OCI-LY7 (cell line): ENCODE results near the gene SPDYE1. TPM values are rescaled to one million over a fixed set of nuclear protein-coding genes. Genes with fewer than 3 reads are reported as not detected.

ENCODE experiments used
- BruUV-seq: library from RNA; stranded (reverse); fragments of 400-500 nt; replicated peaks from 2 replicates; lab custom pipeline; 2021; lab: Mats Ljungman, UMichigan
- CTCF ChIA-PET: fragments of 300-600 bp; sonication (Branson Sonifier 250); formaldehyde crosslinking; loops from one replicate; lab custom pipeline; 2022; ENCODE audit warnings: antibody characterized with exemption; ENCODE audit not compliant: unreplicated experiment; lab: Charles Lee
- POLR2A ChIA-PET: fragments of 300-600 bp; sonication (Branson Sonifier 250); formaldehyde crosslinking; loops from one replicate; lab custom pipeline; 2022; ENCODE audit warnings: antibody characterized with exemption; lab: Charles Lee
- DNase-seq: peaks from one replicate; pipeline ENCODE4 v3.0.0-alpha.2; 2015; ENCODE audit warnings: low spot score
- H2AFZ ChIP-seq: fragments of 200-600 bp; sonication (generic), shearing (Covaris generic); 2 replicates; pipeline ENCODE4 v1.6.1; 2014; ENCODE audit warnings: mild to moderate bottlenecking, antibody characterized with exemption, low read length, moderate library complexity
- H3K27ac ChIP-seq: fragments of 200-600 bp; sonication (generic); 2 replicates; pipeline ENCODE4 v1.5.1; 2014; ENCODE audit warnings: mixed run types, low read depth, mild to moderate bottlenecking, moderate library complexity, low read length, inconsistent platforms; ENCODE audit not compliant: poor library complexity, severe bottlenecking
- H3K36me3 ChIP-seq: fragments of 200-600 bp; sonication (generic); 2 replicates; pipeline ENCODE4 v1.6.1; 2014; ENCODE audit warnings: mild to moderate bottlenecking, antibody characterized with exemption, low read length, moderate library complexity, mixed read lengths; ENCODE audit not compliant: insufficient read depth
- H3K4me1 ChIP-seq: fragments of 200-600 bp; sonication (generic); 2 replicates; pipeline ENCODE4 v1.5.1; 2014; ENCODE audit warnings: mild to moderate bottlenecking, low read length; ENCODE audit not compliant: insufficient read depth, poor library complexity, severe bottlenecking
- H3K4me2 ChIP-seq: fragments of 200-600 bp; sonication (generic); 2 replicates; pipeline ENCODE4 v1.6.1; 2014; ENCODE audit warnings: mild to moderate bottlenecking, low read length
- H3K4me3 ChIP-seq: fragments of 200-600 bp; sonication (generic); 2 replicates; pipeline ENCODE4 v1.5.1; 2014; ENCODE audit warnings: mild to moderate bottlenecking, low read depth, low read length; ENCODE audit not compliant: poor library complexity, severe bottlenecking
- H3K79me2 ChIP-seq: fragments of 200-600 bp; sonication (generic); 2 replicates; pipeline ENCODE4 v1.6.1; 2016; ENCODE audit warnings: low read depth, mild to moderate bottlenecking, low read length, moderate library complexity, mixed read lengths; ENCODE audit not compliant: insufficient read depth
- H3K9me2 ChIP-seq: fragments of 200-600 bp; sonication (generic); 2 replicates; pipeline ENCODE4 v1.6.1; 2016; ENCODE audit warnings: mild to moderate bottlenecking, low read length, mixed read lengths; ENCODE audit not compliant: insufficient read depth
- H3K9me3 ChIP-seq: fragments of 200-600 bp; sonication (generic); 2 replicates; pipeline ENCODE4 v1.6.1; 2014; ENCODE audit warnings: mild to moderate bottlenecking, mixed run types, low read length, mixed read lengths
- H4K20me1 ChIP-seq: fragments of 200-600 bp; sonication (generic); 2 replicates; pipeline ENCODE4 v1.6.1; 2014; ENCODE audit warnings: mild to moderate bottlenecking, antibody characterized with exemption, low read length, moderate library complexity, mixed read lengths; ENCODE audit not compliant: insufficient read depth
- CTCF ChIP-seq: fragments of 200-600 bp; sonication (generic); conservative IDR thresholded peaks from 2 replicates; pipeline ENCODE4 v1.5.1; 2014; ENCODE audit warnings: mild to moderate bottlenecking, antibody characterized with exemption, low read length, moderate library complexity, mixed read lengths
- EZH2phosphoT487 ChIP-seq: fragments of 200-600 bp; sonication (generic); IDR thresholded peaks from 2 replicates; pipeline ENCODE4 v1.6.1; 2018; ENCODE audit warnings: low read depth, borderline replicate concordance, mild to moderate bottlenecking, mixed run types, antibody characterized with exemption, low read length, moderate library complexity, mixed read lengths
- intact Hi-C: fragments of 100-400 bp; cut with micrococcal nuclease; formaldehyde crosslinking; loops from one replicate; pipeline ENCODE4 v1.10.0; 2022; ENCODE audit not compliant: unreplicated experiment
- total RNA-seq, 2 experiments: library from RNA; depleted of rRNA in 1 of 2; stranded (reverse); fragments of >200 nt in 1 of 2; shearing (Covaris generic) in 1 of 2; gene quantifications; 2 replicates each; pipeline ENCODE4 v1.2.3, GENCODE V29; 2014 to 2022

SPDYE1 gene
- total RNA-seq, 2 experiments from 2014 or later = not detected

- Histone ChIP-seq H3K9me3 (no peaks in the 10 kb centered on the region), H3K9me2 (no peaks in the 10 kb centered on the region), H3K79me2 (peaks cover 6% of the 10 kb centered on the region; the same call in 1 of the 2 replicates), H3K36me3 (peaks cover 98% of the 10 kb centered on the region), H3K4me3 (no peak overlapping the region), H3K4me1 (peaks cover 24% of the 10 kb centered on the region), H2AFZ (no peak overlapping the region), H3K27ac (peak overlapping the region; percentile 59), H4K20me1 (no peaks in the 10 kb centered on the region), H3K4me2 (peak overlapping the region; percentile 33; the same call in 1 of the 2 replicates)
- POLR2A ChIA-PET = interaction anchor here (0.6 kb wide), 1 partner anchor 9 kb away, joined by 3 read pairs; no protein-coding TSS in a partner anchor
- intact Hi-C loops = no loop called here
- CTCF ChIA-PET = no interaction called here
- TF ChIP-seq CTCF = peak; percentile 30; the same call in 1 of the 2 replicates
- no peak for TF ChIP-seq EZH2phosphoT487
- peak; percentile 48 for DNase-seq
- no TSS peak for BruUV-seq
Observed at GRCh38 chr7:44057849-44058758, 60.4 kb downstream of the SPDYE1 start.

- CTCF ChIA-PET = no interaction called here
- Histone ChIP-seq H3K9me3 (no peaks in the 10 kb centered on the region), H3K4me2 (peak overlapping the region; percentile 33; the same call in 1 of the 2 replicates), H3K4me3 (no peak overlapping the region), H3K36me3 (peaks cover 93% of the 10 kb centered on the region), H3K9me2 (no peaks in the 10 kb centered on the region), H4K20me1 (no peaks in the 10 kb centered on the region), H3K27ac (peak overlapping the region; percentile 59), H2AFZ (no peak overlapping the region), H3K79me2 (peaks cover 6% of the 10 kb centered on the region; the same call in 1 of the 2 replicates), H3K4me1 (peaks cover 24% of the 10 kb centered on the region)
- intact Hi-C loops = no loop called here
- TF ChIP-seq CTCF (no peak), EZH2phosphoT487 (no peak)
- BruUV-seq = no TSS peak
- POLR2A ChIA-PET = interaction anchor here (0.6 kb wide), 1 partner anchor 8 kb away, joined by 3 read pairs; no protein-coding TSS in a partner anchor
- DNase-seq = no peak
Observed at GRCh38 chr7:44058759-44059218, 61.1 kb downstream of the SPDYE1 start.
